OCI-LY7 (cell line): ENCODE data around the gene SOBP. TPM values are rescaled to one million over a fixed set of nuclear protein-coding genes. Genes with fewer than 3 reads are reported as not detected.

Experiments used
- BruUV-seq: library from RNA; stranded (reverse); fragments of 400-500 nt; replicated peaks from 2 replicates; lab custom pipeline; 2021; lab: Mats Ljungman, UMichigan
- CTCF ChIA-PET: fragments of 300-600 bp; sonication (Branson Sonifier 250); formaldehyde crosslinking; loops from one replicate; lab custom pipeline; 2022; ENCODE audit warnings: antibody characterized with exemption; ENCODE audit not compliant: unreplicated experiment; lab: Charles Lee
- POLR2A ChIA-PET: fragments of 300-600 bp; sonication (Branson Sonifier 250); formaldehyde crosslinking; loops from one replicate; lab custom pipeline; 2022; ENCODE audit warnings: antibody characterized with exemption; lab: Charles Lee
- DNase-seq: peaks from one replicate; pipeline ENCODE4 v3.0.0-alpha.2; 2015; ENCODE audit warnings: low spot score
- H2AFZ ChIP-seq: fragments of 200-600 bp; sonication (generic), shearing (Covaris generic); 2 replicates; pipeline ENCODE4 v1.6.1; 2014; ENCODE audit warnings: mild to moderate bottlenecking, antibody characterized with exemption, low read length, moderate library complexity
- H3K27ac ChIP-seq: fragments of 200-600 bp; sonication (generic); 2 replicates; pipeline ENCODE4 v1.5.1; 2014; ENCODE audit warnings: mixed run types, low read depth, mild to moderate bottlenecking, moderate library complexity, low read length, inconsistent platforms; ENCODE audit not compliant: poor library complexity, severe bottlenecking
- H3K36me3 ChIP-seq: fragments of 200-600 bp; sonication (generic); 2 replicates; pipeline ENCODE4 v1.6.1; 2014; ENCODE audit warnings: mild to moderate bottlenecking, antibody characterized with exemption, low read length, moderate library complexity, mixed read lengths; ENCODE audit not compliant: insufficient read depth
- H3K4me1 ChIP-seq: fragments of 200-600 bp; sonication (generic); 2 replicates; pipeline ENCODE4 v1.5.1; 2014; ENCODE audit warnings: mild to moderate bottlenecking, low read length; ENCODE audit not compliant: insufficient read depth, poor library complexity, severe bottlenecking
- H3K4me2 ChIP-seq: fragments of 200-600 bp; sonication (generic); 2 replicates; pipeline ENCODE4 v1.6.1; 2014; ENCODE audit warnings: mild to moderate bottlenecking, low read length
- H3K4me3 ChIP-seq: fragments of 200-600 bp; sonication (generic); 2 replicates; pipeline ENCODE4 v1.5.1; 2014; ENCODE audit warnings: mild to moderate bottlenecking, low read depth, low read length; ENCODE audit not compliant: poor library complexity, severe bottlenecking
- H3K79me2 ChIP-seq: fragments of 200-600 bp; sonication (generic); 2 replicates; pipeline ENCODE4 v1.6.1; 2016; ENCODE audit warnings: low read depth, mild to moderate bottlenecking, low read length, moderate library complexity, mixed read lengths; ENCODE audit not compliant: insufficient read depth
- H3K9me2 ChIP-seq: fragments of 200-600 bp; sonication (generic); 2 replicates; pipeline ENCODE4 v1.6.1; 2016; ENCODE audit warnings: mild to moderate bottlenecking, low read length, mixed read lengths; ENCODE audit not compliant: insufficient read depth
- H3K9me3 ChIP-seq: fragments of 200-600 bp; sonication (generic); 2 replicates; pipeline ENCODE4 v1.6.1; 2014; ENCODE audit warnings: mild to moderate bottlenecking, mixed run types, low read length, mixed read lengths
- H4K20me1 ChIP-seq: fragments of 200-600 bp; sonication (generic); 2 replicates; pipeline ENCODE4 v1.6.1; 2014; ENCODE audit warnings: mild to moderate bottlenecking, antibody characterized with exemption, low read length, moderate library complexity, mixed read lengths; ENCODE audit not compliant: insufficient read depth
- EZH2phosphoT487 ChIP-seq: fragments of 200-600 bp; sonication (generic); IDR thresholded peaks from 2 replicates; pipeline ENCODE4 v1.6.1; 2018; ENCODE audit warnings: low read depth, borderline replicate concordance, mild to moderate bottlenecking, mixed run types, antibody characterized with exemption, low read length, moderate library complexity, mixed read lengths
- intact Hi-C: fragments of 100-400 bp; cut with micrococcal nuclease; formaldehyde crosslinking; loops from one replicate; pipeline ENCODE4 v1.10.0; 2022; ENCODE audit not compliant: unreplicated experiment
- total RNA-seq, 2 experiments: library from RNA; depleted of rRNA in 1 of 2; stranded (reverse); fragments of >200 nt in 1 of 2; shearing (Covaris generic) in 1 of 2; gene quantifications; 2 replicates each; pipeline ENCODE4 v1.2.3, GENCODE V29; 2014 to 2022
- TF ChIP-seq, protein P1 (sequence below): fragments of 200-600 bp; sonication (generic); conservative IDR thresholded peaks from 2 replicates; pipeline ENCODE4 v1.5.1; 2014; ENCODE audit warnings: mild to moderate bottlenecking, antibody characterized with exemption, low read length, moderate library complexity, mixed read lengths

The SOBP gene
- total RNA-seq, 2 experiments from 2014 or later: 21.5 to 29.4 TPM

DNA sequence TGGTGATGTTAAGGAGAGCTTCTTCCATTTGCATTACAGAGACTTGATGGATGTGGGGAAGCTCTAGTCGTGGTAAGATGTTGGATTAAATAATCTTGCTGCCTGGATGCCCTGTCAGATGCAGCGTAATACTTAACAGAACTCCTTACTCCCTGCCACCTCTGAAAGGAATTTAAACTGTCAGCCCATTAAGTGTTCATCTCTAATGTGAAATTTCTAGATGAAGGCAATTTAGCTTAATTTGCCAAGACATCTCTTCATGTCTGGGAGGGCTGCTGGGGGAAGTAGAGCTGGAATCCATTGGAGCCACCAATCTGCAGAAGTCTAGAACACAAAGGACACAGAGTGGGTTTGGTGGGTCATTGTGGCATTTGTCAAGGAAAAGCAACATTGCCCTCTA is 64.4 kb downstream of the SOBP start:
- intact Hi-C loops: loop anchor here (5.0 kb wide), 3 partner anchors 62 to 103 kb away; partner anchors contain the start of gene SOBP
- DNase-seq: no peak
- Histone ChIP-seq H3K79me2 (peaks cover 9% of the 10 kb centered on the region; the same call in 1 of the 2 replicates), H2AFZ (no peak overlapping the region), H3K36me3 (peaks cover 61% of the 10 kb centered on the region), H3K4me1 (peaks cover 32% of the 10 kb centered on the region), H3K9me3 (no peaks in the 10 kb centered on the region), H4K20me1 (no peaks in the 10 kb centered on the region), H3K4me2 (no peak overlapping the region), H3K4me3 (no peak overlapping the region), H3K27ac (no peak overlapping the region), H3K9me2 (no peaks in the 10 kb centered on the region)
- no TSS peak for BruUV-seq
- no peak for TF ChIP-seq EZH2phosphoT487
- TF ChIP-seq, protein P1, sequence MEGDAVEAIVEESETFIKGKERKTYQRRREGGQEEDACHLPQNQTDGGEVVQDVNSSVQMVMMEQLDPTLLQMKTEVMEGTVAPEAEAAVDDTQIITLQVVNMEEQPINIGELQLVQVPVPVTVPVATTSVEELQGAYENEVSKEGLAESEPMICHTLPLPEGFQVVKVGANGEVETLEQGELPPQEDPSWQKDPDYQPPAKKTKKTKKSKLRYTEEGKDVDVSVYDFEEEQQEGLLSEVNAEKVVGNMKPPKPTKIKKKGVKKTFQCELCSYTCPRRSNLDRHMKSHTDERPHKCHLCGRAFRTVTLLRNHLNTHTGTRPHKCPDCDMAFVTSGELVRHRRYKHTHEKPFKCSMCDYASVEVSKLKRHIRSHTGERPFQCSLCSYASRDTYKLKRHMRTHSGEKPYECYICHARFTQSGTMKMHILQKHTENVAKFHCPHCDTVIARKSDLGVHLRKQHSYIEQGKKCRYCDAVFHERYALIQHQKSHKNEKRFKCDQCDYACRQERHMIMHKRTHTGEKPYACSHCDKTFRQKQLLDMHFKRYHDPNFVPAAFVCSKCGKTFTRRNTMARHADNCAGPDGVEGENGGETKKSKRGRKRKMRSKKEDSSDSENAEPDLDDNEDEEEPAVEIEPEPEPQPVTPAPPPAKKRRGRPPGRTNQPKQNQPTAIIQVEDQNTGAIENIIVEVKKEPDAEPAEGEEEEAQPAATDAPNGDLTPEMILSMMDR: no peak
- POLR2A ChIA-PET: interaction anchor here (1.0 to 2.6 kb wide), 2 partner anchors 13 to 247 kb away, joined by 3 to 9 read pairs; no protein-coding TSS in a partner anchor
- CTCF ChIA-PET: interaction anchor here (1.4 kb wide), 1 partner anchor 101 kb away, joined by 4 read pairs; no protein-coding TSS in a partner anchor

DNA sequence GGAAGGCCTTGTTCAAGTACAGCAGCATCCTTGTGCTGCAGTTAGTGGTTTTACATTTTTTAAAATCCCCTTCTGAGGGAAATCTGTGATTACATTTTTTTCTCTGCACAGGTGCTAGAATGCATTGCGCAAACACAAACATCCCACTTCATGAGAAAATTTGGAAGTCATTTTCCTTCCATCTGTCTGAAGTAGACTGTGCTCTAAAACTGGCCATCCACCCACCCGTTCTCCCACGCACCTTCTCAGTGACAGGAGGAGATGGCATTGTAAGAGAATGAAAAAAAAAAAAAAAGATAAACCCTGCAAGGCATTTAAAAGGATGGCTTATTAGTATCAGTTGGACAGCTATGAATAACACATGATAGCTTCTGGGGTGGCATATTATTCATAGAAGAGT is 65.0 kb downstream of the SOBP start:
- DNase-seq: no peak
- intact Hi-C loops: loop anchor here (5.0 kb wide), 3 partner anchors 62 to 102 kb away; partner anchors contain the start of gene SOBP
- no peak for TF ChIP-seq EZH2phosphoT487
- TF ChIP-seq, protein P1: no peak
- Histone ChIP-seq H3K9me2 (no peaks in the 10 kb centered on the region), H3K4me1 (peaks cover 32% of the 10 kb centered on the region), H2AFZ (no peak overlapping the region), H3K9me3 (no peaks in the 10 kb centered on the region), H3K4me2 (no peak overlapping the region), H3K36me3 (peaks cover 62% of the 10 kb centered on the region), H3K4me3 (no peak overlapping the region), H3K27ac (no peak overlapping the region), H4K20me1 (no peaks in the 10 kb centered on the region), H3K79me2 (peaks cover 9% of the 10 kb centered on the region; the same call in 1 of the 2 replicates)
- BruUV-seq: no TSS peak
- ChIA-PET POLR2A (interaction anchor here (2.6 kb wide), 1 partner anchor 14 kb away, joined by 9 read pairs; no protein-coding TSS in a partner anchor), CTCF (no interaction called here)

DNA sequence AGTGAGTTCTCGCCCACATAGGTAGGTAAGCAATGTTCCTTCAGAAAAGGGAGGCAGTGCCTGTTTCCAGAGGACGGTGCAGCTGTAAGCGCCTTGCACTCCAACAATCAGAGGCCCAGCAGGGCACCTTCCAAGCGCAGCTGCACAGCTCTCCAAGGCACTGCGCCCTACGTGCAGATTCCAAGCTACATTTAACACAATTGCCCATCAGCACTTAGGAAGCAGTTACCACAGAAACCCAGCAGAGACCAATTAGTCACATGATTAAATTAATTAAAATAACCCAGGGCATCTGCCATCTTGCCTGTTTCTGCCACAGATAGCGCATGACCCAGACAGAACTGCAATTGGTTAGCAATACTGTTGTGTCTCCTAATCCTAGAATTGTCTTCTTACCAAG is 65.5 kb downstream of the SOBP start:
- no peaks in the 10 kb centered on the region for H4K20me1 ChIP-seq
- H3K36me3 ChIP-seq: peaks cover 64% of the 10 kb centered on the region
- H2AFZ ChIP-seq: no peak overlapping the region
- intact Hi-C loops: no loop called here
- H3K9me3 ChIP-seq: no peaks in the 10 kb centered on the region
- POLR2A ChIA-PET: interaction anchor here (2.6 kb wide), 1 partner anchor 15 kb away, joined by 9 read pairs; no protein-coding TSS in a partner anchor
- no peak for TF ChIP-seq EZH2phosphoT487
- TF ChIP-seq, protein P1: no peak
- no peak overlapping the region for H3K27ac ChIP-seq
- no peak overlapping the region for H3K4me3 ChIP-seq
- H3K4me2 ChIP-seq: no peak overlapping the region
- no TSS peak for BruUV-seq
- DNase-seq: no peak
- peaks cover 29% of the 10 kb centered on the region for H3K4me1 ChIP-seq
- peaks cover 9% of the 10 kb centered on the region; the same call in 1 of the 2 replicates for H3K79me2 ChIP-seq
- CTCF ChIA-PET: no interaction called here
- no peaks in the 10 kb centered on the region for H3K9me2 ChIP-seq
